ENCODE measurements around the gene OAF.

Gene OAF

GRCh38 chr11:120215634-120216033 lies 4.8 kb downstream of the OAF start:
- DNase-seq (ENCODE audit: extremely low spot score), result no peak
- ChIA-PET CTCF (no interaction called here), POLR2A (interaction anchor here (1.1 kb wide), 1 partner anchor 19 kb away, joined by 6 read pairs; no protein-coding TSS in a partner anchor)
- TF ChIP-seq LEF1 (IDR thresholded peaks at IDR 0.05; ENCODE audit: borderline replicate concordance) (no peak), L3MBTL2 (conservative IDR thresholded peaks at IDR 0.05) (no peak), TARDBP (IDR thresholded peaks at IDR 0.05) (no peak), ARNT (IDR thresholded peaks at IDR 0.05) (no peak), SUZ12 (IDR thresholded peaks at IDR 0.05) (no peak), FOXK2 (IDR thresholded peaks at IDR 0.05) (no peak), NFRKB (IDR thresholded peaks at IDR 0.05) (no peak), BHLHE40 (IDR thresholded peaks at IDR 0.05; ENCODE audit: borderline replicate concordance) (no peak)
- TF ChIP-seq, protein P1, sequence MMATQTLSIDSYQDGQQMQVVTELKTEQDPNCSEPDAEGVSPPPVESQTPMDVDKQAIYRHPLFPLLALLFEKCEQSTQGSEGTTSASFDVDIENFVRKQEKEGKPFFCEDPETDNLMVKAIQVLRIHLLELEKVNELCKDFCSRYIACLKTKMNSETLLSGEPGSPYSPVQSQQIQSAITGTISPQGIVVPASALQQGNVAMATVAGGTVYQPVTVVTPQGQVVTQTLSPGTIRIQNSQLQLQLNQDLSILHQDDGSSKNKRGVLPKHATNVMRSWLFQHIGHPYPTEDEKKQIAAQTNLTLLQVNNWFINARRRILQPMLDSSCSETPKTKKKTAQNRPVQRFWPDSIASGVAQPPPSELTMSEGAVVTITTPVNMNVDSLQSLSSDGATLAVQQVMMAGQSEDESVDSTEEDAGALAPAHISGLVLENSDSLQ (IDR thresholded peaks at IDR 0.05), result no peak

DNA sequence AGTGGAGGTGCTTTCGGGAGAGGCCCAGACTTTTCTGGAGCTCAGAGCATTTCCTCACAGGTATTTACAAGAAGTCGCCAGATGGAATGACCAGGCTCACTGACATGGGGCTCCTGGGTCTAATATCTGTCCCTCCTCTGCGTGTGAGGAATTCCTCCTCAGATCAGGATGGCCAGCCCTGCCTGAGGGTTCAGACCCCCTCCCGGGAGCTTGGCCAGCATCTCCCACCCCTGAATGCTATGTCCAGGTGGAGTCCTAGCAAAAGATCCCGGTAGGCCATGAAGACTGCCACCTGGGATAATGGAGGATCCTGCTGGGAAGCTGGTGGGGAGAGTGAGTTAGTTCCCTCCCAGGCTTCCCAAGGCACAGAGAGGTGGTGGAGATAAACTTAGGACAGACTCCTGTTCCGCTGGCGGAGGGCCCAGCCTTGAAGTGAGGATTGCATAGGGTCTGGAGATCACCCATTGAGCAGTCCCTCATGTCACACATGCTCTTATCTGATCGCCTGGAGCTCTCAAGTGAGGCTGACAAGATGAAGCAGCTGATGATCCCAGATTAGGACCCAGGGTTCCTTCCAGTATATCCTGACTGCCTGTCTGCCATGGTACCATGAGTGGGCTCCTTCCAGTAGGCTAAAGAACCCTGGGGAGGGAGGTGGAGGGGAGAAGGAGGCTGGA lies 5.7 kb downstream of the OAF start:
- CTCF ChIA-PET, result no interaction called here
- POLR2A ChIA-PET, result no interaction called here

DNA sequence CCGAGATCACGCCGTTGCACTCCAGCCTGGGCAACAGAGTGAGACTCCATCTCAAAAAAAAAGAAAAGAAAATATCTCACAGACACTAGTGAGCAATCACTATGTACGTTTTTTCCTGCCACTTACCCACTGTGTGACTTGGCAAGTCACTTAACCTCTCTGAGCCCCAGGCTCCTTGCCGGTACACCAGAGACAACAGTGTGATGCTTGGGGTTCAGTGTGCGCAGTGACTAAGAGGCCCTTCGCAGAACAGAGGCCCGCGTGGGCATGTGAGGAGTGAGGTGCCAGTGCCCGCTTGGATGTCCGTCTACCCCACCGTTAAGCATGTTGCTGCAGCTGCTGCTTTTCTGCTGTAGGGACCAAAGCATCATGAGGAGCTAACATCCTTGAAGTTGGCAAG lies 6.7 kb downstream of the OAF start:
- TF ChIP-seq L3MBTL2 (conservative IDR thresholded peaks at IDR 0.05), result no peak
- no peak for TF ChIP-seq ZNF384 (IDR thresholded peaks at IDR 0.05)
- no peak for TF ChIP-seq NFRKB (IDR thresholded peaks at IDR 0.05)
- TF ChIP-seq CTBP1 (IDR thresholded peaks at IDR 0.05; ENCODE audit: borderline replicate concordance), result no peak
- no peak for TF ChIP-seq FOXA1 (IDR thresholded peaks at IDR 0.05)
- no peak for TF ChIP-seq FOXK2 (IDR thresholded peaks at IDR 0.05)
- TF ChIP-seq BHLHE40 (IDR thresholded peaks at IDR 0.05; ENCODE audit: borderline replicate concordance), result no peak
- no peak for TF ChIP-seq HDGF (IDR thresholded peaks at IDR 0.05; ENCODE audit: borderline replicate concordance)
- no peak for TF ChIP-seq ARNT (IDR thresholded peaks at IDR 0.05)
- no peak for TF ChIP-seq FOXM1 (IDR thresholded peaks at IDR 0.05; ENCODE audit: borderline replicate concordance)
- no peak for TF ChIP-seq ELF4 (IDR thresholded peaks at IDR 0.05)
- no peak for TF ChIP-seq SP1 (IDR thresholded peaks at IDR 0.05)
- TF ChIP-seq, protein P1 (IDR thresholded peaks at IDR 0.05), result no peak
- no peak for TF ChIP-seq SUZ12 (IDR thresholded peaks at IDR 0.05)
- no peak for TF ChIP-seq LEF1 (IDR thresholded peaks at IDR 0.05; ENCODE audit: borderline replicate concordance)
- no peak for TF ChIP-seq TARDBP (IDR thresholded peaks at IDR 0.05)
- ChIA-PET POLR2A (no interaction called here), CTCF (no interaction called here)
- DNase-seq (ENCODE audit: extremely low spot score), result no peak

More for the DNA sequence above, 5.7 kb downstream of the OAF start:
- TF ChIP-seq FOXM1 (IDR thresholded peaks at IDR 0.05; ENCODE audit: borderline replicate concordance) (no peak), TARDBP (IDR thresholded peaks at IDR 0.05) (no peak), LEF1 (IDR thresholded peaks at IDR 0.05; ENCODE audit: borderline replicate concordance) (no peak), ZNF384 (IDR thresholded peaks at IDR 0.05) (no peak), FOXA1 (IDR thresholded peaks at IDR 0.05) (no peak)
- no peak for DNase-seq (ENCODE audit: extremely low spot score)

- TF ChIP-seq CTBP1 (IDR thresholded peaks at IDR 0.05; ENCODE audit: borderline replicate concordance) (no peak), FOXM1 (IDR thresholded peaks at IDR 0.05; ENCODE audit: borderline replicate concordance) (no peak), BHLHE40 (IDR thresholded peaks at IDR 0.05; ENCODE audit: borderline replicate concordance) (no peak), FOXA1 (IDR thresholded peaks at IDR 0.05) (no peak), HDGF (IDR thresholded peaks at IDR 0.05; ENCODE audit: borderline replicate concordance) (no peak), ELF4 (IDR thresholded peaks at IDR 0.05) (no peak), ARNT (IDR thresholded peaks at IDR 0.05) (no peak), NFRKB (IDR thresholded peaks at IDR 0.05) (no peak), TARDBP (IDR thresholded peaks at IDR 0.05) (no peak), SP1 (IDR thresholded peaks at IDR 0.05) (no peak), LEF1 (IDR thresholded peaks at IDR 0.05; ENCODE audit: borderline replicate concordance) (no peak), SUZ12 (IDR thresholded peaks at IDR 0.05) (no peak)
- TF ChIP-seq, protein P1 (IDR thresholded peaks at IDR 0.05), result no peak
- no peak for DNase-seq (ENCODE audit: extremely low spot score)
- CTCF ChIA-PET, result no interaction called here
- POLR2A ChIA-PET, result no interaction called here
Measured at GRCh38 chr11:120217941-120218694, 7.3 kb downstream of the OAF start.

DNA sequence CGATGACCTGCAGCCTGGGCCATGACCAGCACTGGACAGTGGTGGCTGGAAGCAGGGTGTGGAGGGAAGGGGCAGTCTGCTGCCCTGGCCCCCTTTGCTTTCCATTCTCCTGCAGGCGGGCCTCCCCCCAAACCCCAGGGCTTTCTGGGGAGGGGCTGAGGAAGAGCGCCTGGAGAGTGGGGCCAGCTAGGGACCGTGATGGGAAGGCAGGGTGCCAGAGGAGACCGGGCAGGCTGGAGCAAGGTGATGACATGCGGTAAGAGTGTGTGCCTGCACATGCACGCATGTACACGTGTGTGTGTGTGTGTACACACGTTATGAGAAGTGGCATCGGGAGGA lies 7.8 kb downstream of the OAF start:
- DNase-seq (ENCODE audit: extremely low spot score), result no peak
- TF ChIP-seq FOXM1 (IDR thresholded peaks at IDR 0.05; ENCODE audit: borderline replicate concordance), result no peak
- no peak for TF ChIP-seq BHLHE40 (IDR thresholded peaks at IDR 0.05; ENCODE audit: borderline replicate concordance)
- TF ChIP-seq SP1 (IDR thresholded peaks at IDR 0.05), result no peak
- TF ChIP-seq ZNF384 (IDR thresholded peaks at IDR 0.05), result no peak
- no peak for TF ChIP-seq NFRKB (IDR thresholded peaks at IDR 0.05)
- no peak for TF ChIP-seq FOXK2 (IDR thresholded peaks at IDR 0.05)
- ChIA-PET POLR2A (no interaction called here), CTCF (no interaction called here)

DNA sequence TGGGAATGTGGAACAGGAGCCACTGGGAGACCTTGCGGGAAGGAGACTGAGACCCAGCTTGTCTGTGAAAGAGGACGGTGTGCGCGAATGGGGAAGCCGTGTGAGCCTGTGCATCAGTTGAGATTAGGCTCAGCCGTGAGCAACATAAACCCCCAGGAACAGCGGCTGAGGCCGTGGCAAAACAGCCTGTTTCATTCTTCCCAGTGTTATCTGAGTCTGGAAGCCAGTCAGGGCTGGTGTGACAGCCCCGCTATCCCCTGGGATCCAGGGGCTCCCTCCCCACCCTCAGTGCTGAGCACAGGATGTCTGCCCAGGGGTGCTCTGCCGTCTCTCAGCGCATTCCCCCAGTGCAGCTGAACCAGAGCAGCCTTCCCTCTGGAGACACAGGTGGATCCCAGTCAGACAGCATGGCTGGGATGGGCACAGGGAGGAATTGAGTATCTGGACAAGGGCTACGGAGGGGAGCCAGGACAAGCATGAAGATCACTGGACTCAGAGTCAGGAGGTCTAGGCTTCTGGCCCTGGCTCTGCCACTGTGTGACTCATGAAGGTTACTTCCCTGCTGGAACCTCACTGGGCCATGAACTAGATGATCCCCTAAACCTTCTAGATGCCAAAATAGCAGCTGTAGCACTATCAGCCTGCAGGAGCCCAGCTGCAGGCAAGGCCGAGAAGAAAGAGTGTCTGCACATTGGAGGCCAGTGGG lies 8.6 kb downstream of the OAF start:
- no peak for DNase-seq (ENCODE audit: extremely low spot score)
- no peak for TF ChIP-seq ELF4 (IDR thresholded peaks at IDR 0.05)
- POLR2A ChIA-PET, result no interaction called here
- CTCF ChIA-PET, result interaction anchor here (0.6 kb wide), 1 partner anchor 49 kb away, joined by 3 read pairs; no protein-coding TSS in a partner anchor
